ENCODE results near the gene DYDC2. TPM values are rescaled to one million over a fixed set of nuclear protein-coding genes. Genes with fewer than 3 reads are reported as not detected.
"Not testable (repeated sequence)": the region's sequence is repeated elsewhere in the genome, so short reads cannot be mapped to it uniquely, and the experiment has no call there.

Gene DYDC2
- total RNA-seq, 1 experiment from 2014 or later = not detected

GRCh38 chr10:80357851-80358125 lies 1.2 kb downstream of the DYDC2 start:
- no peak for DNase-seq
- ChIA-PET POLR2A (ENCODE audit: unreplicated experiment) (no interaction called here), CTCF (no interaction called here)
- TF ChIP-seq CTCF (conservative IDR thresholded peaks at IDR 0.05) (no peak), EZH2 (IDR thresholded peaks at IDR 0.05; ENCODE audit: low read depth) (no peak)
- Histone ChIP-seq H3K4me3 (no peak overlapping the region), H2AFZ (no peak overlapping the region), H4K20me1 (ENCODE audit: insufficient read depth) (no peaks in the 10 kb centered on the region), H3K79me2 (ENCODE audit: low read depth) (no peaks in the 10 kb centered on the region), H3K36me3 (ENCODE audit: low read depth) (no peaks in the 10 kb centered on the region), H3K27me3 (ENCODE audit: insufficient read depth, low read depth) (peaks cover 9% of the 10 kb centered on the region; the same call in 1 of the 2 replicates), H3K9me3 (ENCODE audit: insufficient read depth, low read depth) (no peaks in the 10 kb centered on the region), H3K4me1 (replicated peaks; ENCODE audit: insufficient read depth) (no peaks in the 10 kb centered on the region), H3K4me2 (no peak overlapping the region), H3K27ac (no peak overlapping the region), H3K9me2 (ENCODE audit: insufficient read depth) (no peaks in the 10 kb centered on the region), H3F3A (ENCODE audit: insufficient read depth, low read depth) (no peaks in the 10 kb centered on the region)
- BruUV-seq (replicated peaks) = no TSS peak
- intact Hi-C loops (cut with micrococcal nuclease; ENCODE audit: unreplicated experiment) = no loop called here

DNA sequence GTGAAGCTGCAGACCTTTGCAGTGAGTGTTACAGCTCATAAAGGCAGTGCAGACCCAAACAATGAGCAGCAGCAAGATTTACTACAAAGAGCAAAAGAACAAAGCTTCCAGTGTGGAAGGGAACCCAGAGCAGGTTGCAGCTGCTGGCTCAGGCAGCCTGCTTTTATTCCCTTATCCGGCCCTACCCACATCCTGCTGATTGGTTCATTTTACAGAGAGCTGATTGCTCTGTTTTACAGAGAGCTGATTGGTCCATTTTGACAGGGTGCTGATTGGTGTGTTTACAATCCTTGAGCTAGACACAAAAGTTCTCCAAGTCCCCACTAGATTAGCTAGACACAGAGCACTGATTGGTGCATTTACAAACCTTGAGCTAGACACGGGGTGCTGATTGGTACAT lies 2.3 kb downstream of the DYDC2 start:
- H3K4me3 ChIP-seq; H3K9me3 ChIP-seq (ENCODE audit: insufficient read depth, low read depth); POLR2A ChIA-PET (ENCODE audit: unreplicated experiment); H4K20me1 ChIP-seq (ENCODE audit: insufficient read depth); H3K27ac ChIP-seq; intact Hi-C loops (cut with micrococcal nuclease; ENCODE audit: unreplicated experiment); H3K27me3 ChIP-seq (ENCODE audit: insufficient read depth, low read depth); H3K79me2 ChIP-seq (ENCODE audit: low read depth); H3F3A ChIP-seq (ENCODE audit: insufficient read depth, low read depth); H2AFZ ChIP-seq; BruUV-seq (replicated peaks); H3K4me1 ChIP-seq (replicated peaks; ENCODE audit: insufficient read depth); H3K36me3 ChIP-seq (ENCODE audit: low read depth); CTCF ChIA-PET; H3K9me2 ChIP-seq (ENCODE audit: insufficient read depth); DNase-seq; H3K4me2 ChIP-seq: not testable (repeated sequence)

GRCh38 chr10:80359644-80360043 lies 3.1 kb downstream of the DYDC2 start:
- Histone ChIP-seq H3K4me1 (replicated peaks; ENCODE audit: insufficient read depth) (no peaks in the 10 kb centered on the region), H3K9me3 (ENCODE audit: insufficient read depth, low read depth) (no peaks in the 10 kb centered on the region), H3K27ac (no peak overlapping the region), H2AFZ (no peak overlapping the region), H3K36me3 (ENCODE audit: low read depth) (no peaks in the 10 kb centered on the region), H3F3A (ENCODE audit: insufficient read depth, low read depth) (no peaks in the 10 kb centered on the region), H4K20me1 (ENCODE audit: insufficient read depth) (no peaks in the 10 kb centered on the region), H3K27me3 (ENCODE audit: insufficient read depth, low read depth) (peaks cover 17% of the 10 kb centered on the region), H3K9me2 (ENCODE audit: insufficient read depth) (no peaks in the 10 kb centered on the region), H3K4me3 (no peak overlapping the region), H3K4me2 (no peak overlapping the region), H3K79me2 (ENCODE audit: low read depth) (no peaks in the 10 kb centered on the region)
- no TSS peak for BruUV-seq (replicated peaks)
- intact Hi-C loops (cut with micrococcal nuclease; ENCODE audit: unreplicated experiment) = no loop called here
- CTCF ChIA-PET = no interaction called here
- TF ChIP-seq CTCF (conservative IDR thresholded peaks at IDR 0.05) (no peak), EZH2 (IDR thresholded peaks at IDR 0.05; ENCODE audit: low read depth) (no peak)
- DNase-seq = no peak
- POLR2A ChIA-PET (ENCODE audit: unreplicated experiment) = no interaction called here

DNA sequence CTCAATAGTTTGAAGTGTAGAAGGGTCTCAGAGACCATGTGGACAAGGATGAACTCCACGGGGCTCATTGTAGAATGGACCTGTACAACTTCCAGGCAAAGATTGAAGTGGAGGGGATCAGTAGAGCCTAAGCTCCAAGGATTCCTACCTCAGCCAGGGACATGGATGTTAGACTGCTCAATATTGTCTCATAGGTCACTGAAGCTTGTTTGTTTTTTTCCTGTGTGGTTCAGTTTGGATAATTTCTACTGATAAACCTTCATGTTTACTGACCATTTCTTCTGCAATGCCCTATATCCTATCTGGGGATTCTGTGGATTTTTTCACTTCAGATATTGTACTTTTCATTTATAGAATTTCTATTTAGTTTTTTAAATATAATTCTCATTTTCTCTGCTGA lies 8.9 kb downstream of the DYDC2 start:
- H2AFZ ChIP-seq = no peak overlapping the region
- H4K20me1 ChIP-seq (ENCODE audit: insufficient read depth) = no peaks in the 10 kb centered on the region
- H3K27ac ChIP-seq = no peak overlapping the region
- POLR2A ChIA-PET (ENCODE audit: unreplicated experiment) = no interaction called here
- no peaks in the 10 kb centered on the region for H3K9me2 ChIP-seq (ENCODE audit: insufficient read depth)
- no peaks in the 10 kb centered on the region for H3K79me2 ChIP-seq (ENCODE audit: low read depth)
- H3K4me3 ChIP-seq = no peak overlapping the region
- peaks cover 34% of the 10 kb centered on the region for H3K27me3 ChIP-seq (ENCODE audit: insufficient read depth, low read depth)
- no peaks in the 10 kb centered on the region for H3K36me3 ChIP-seq (ENCODE audit: low read depth)
- DNase-seq = no peak
- no peaks in the 10 kb centered on the region for H3F3A ChIP-seq (ENCODE audit: insufficient read depth, low read depth)
- TF ChIP-seq EZH2 (IDR thresholded peaks at IDR 0.05; ENCODE audit: low read depth) (no peak), CTCF (conservative IDR thresholded peaks at IDR 0.05) (no peak)
- CTCF ChIA-PET = no interaction called here
- H3K9me3 ChIP-seq (ENCODE audit: insufficient read depth, low read depth) = peaks cover 12% of the 10 kb centered on the region; the same call in 1 of the 2 replicates
- BruUV-seq (replicated peaks) = no TSS peak
- intact Hi-C loops (cut with micrococcal nuclease; ENCODE audit: unreplicated experiment) = no loop called here
- H3K4me2 ChIP-seq = no peak overlapping the region
- no peaks in the 10 kb centered on the region for H3K4me1 ChIP-seq (replicated peaks; ENCODE audit: insufficient read depth)

Data from PC-9 (cell line).